H9 (cell line): ENCODE measurements around the gene TIMM8B. TPM values are rescaled to one million over a fixed set of nuclear protein-coding genes. Genes with fewer than 3 reads are reported as not detected.

ENCODE experiments used
- DNase-seq: peaks from one replicate; pipeline ENCODE4 v3.0.0-alpha.2; 2017
- H2AFZ ChIP-seq: one replicate; pipeline ENCODE4 v1.6.1; 2013; ENCODE audit warnings: mild to moderate bottlenecking, low read length, control low read depth, moderate library complexity
- H2AK5ac ChIP-seq: 2 replicates; pipeline ENCODE4 v1.6.1; 2013; ENCODE audit warnings: low read length, control low read depth, mixed read lengths; ENCODE audit not compliant: insufficient read length
- H2BK120ac ChIP-seq: one replicate; pipeline ENCODE4 v1.6.1; 2013; ENCODE audit warnings: low read depth, mild to moderate bottlenecking, low read length, control low read depth, inconsistent platforms; ENCODE audit not compliant: poor library complexity, severe bottlenecking
- H2BK12ac ChIP-seq: 2 replicates; pipeline ENCODE4 v1.6.1; 2013; ENCODE audit warnings: low read length, control low read depth, mixed read lengths, low read depth; ENCODE audit not compliant: insufficient read length
- H2BK15ac ChIP-seq: 2 replicates; pipeline ENCODE4 v1.6.1; 2013; ENCODE audit warnings: low read depth, low read length, control low read depth
- H2BK20ac ChIP-seq: one replicate; pipeline ENCODE4 v1.6.1; 2013; ENCODE audit warnings: low read depth, mild to moderate bottlenecking, low read length, control low read depth, inconsistent platforms; ENCODE audit not compliant: poor library complexity, severe bottlenecking
- H2BK5ac ChIP-seq: 2 replicates; pipeline ENCODE4 v1.6.1; 2013; ENCODE audit warnings: low read length, control low read depth, mixed read lengths; ENCODE audit not compliant: insufficient read length
- H3K14ac ChIP-seq: 2 replicates; pipeline ENCODE4 v1.6.1; 2013; ENCODE audit warnings: low read length, control low read depth; ENCODE audit not compliant: insufficient read depth
- H3K18ac ChIP-seq: 2 replicates; pipeline ENCODE4 v1.6.1; 2013; ENCODE audit warnings: low read depth, mild to moderate bottlenecking, mixed read lengths, low read length, control low read depth; ENCODE audit not compliant: insufficient read length
- H3K23ac ChIP-seq: 2 replicates; pipeline ENCODE4 v1.6.1; 2013; ENCODE audit warnings: low read length, control low read depth, mixed read lengths, low read depth; ENCODE audit not compliant: insufficient read length
- H3K23me2 ChIP-seq: 2 replicates; pipeline ENCODE4 v1.6.1; 2013; ENCODE audit warnings: low read depth, mild to moderate bottlenecking, mixed read lengths, low read length, control low read depth; ENCODE audit not compliant: insufficient read length, poor library complexity, severe bottlenecking
- H3K27ac ChIP-seq: 2 replicates; pipeline ENCODE4 v1.5.1; 2013; ENCODE audit warnings: low read length, control low read depth, mixed read lengths, low read depth; ENCODE audit not compliant: insufficient read length
- H3K27me3 ChIP-seq: 2 replicates; pipeline ENCODE4 v1.6.1; 2013; ENCODE audit warnings: low read length, control low read depth, inconsistent platforms; ENCODE audit not compliant: insufficient read depth
- H3K4ac ChIP-seq: 2 replicates; pipeline ENCODE4 v1.6.1; 2013; ENCODE audit warnings: low read depth, mild to moderate bottlenecking, control low read depth, inconsistent platforms, low read length, moderate library complexity
- H3K4me1 ChIP-seq: 2 replicates; pipeline ENCODE4 v1.6.1; 2013; ENCODE audit warnings: low read length, control low read depth, inconsistent platforms; ENCODE audit not compliant: insufficient read depth
- H3K4me2 ChIP-seq: 2 replicates; pipeline ENCODE4 v1.6.1; 2013; ENCODE audit warnings: low read length, control low read depth, mixed read lengths; ENCODE audit not compliant: insufficient read length, insufficient read depth
- H3K56ac ChIP-seq: 2 replicates; pipeline ENCODE4 v1.6.1; 2013; ENCODE audit warnings: low read depth, mild to moderate bottlenecking, mixed read lengths, low read length, control low read depth; ENCODE audit not compliant: insufficient read length
- H3K79me1 ChIP-seq: 2 replicates; pipeline ENCODE4 v1.6.1; 2013; ENCODE audit warnings: low read depth, mild to moderate bottlenecking, moderate library complexity, low read length, control low read depth, inconsistent platforms; ENCODE audit not compliant: insufficient read depth, poor library complexity, severe bottlenecking
- H3K79me2 ChIP-seq: 2 replicates; pipeline ENCODE4 v1.6.1; 2013; ENCODE audit warnings: low read length, control low read depth, inconsistent platforms; ENCODE audit not compliant: insufficient read depth
- H3K9ac ChIP-seq: 2 replicates; pipeline ENCODE4 v1.6.1; 2013; ENCODE audit warnings: low read length, control low read depth, mixed read lengths; ENCODE audit not compliant: insufficient read length; ENCODE audit errors: extremely low read depth
- H3K9me3 ChIP-seq: one replicate; pipeline ENCODE4 v1.6.1; 2013; ENCODE audit warnings: low read depth, low read length, inconsistent platforms; ENCODE audit not compliant: control insufficient read depth
- H3T11ph ChIP-seq: one replicate; pipeline ENCODE4 v1.6.1; 2013; ENCODE audit warnings: mild to moderate bottlenecking, low read length, control low read depth, inconsistent platforms
- H4K20me1 ChIP-seq: one replicate; pipeline ENCODE4 v1.6.1; 2013; ENCODE audit not compliant: control insufficient read depth, insufficient read length, insufficient read depth
- H4K5ac ChIP-seq: 2 replicates; pipeline ENCODE4 v1.6.1; 2013; ENCODE audit warnings: low read depth, mild to moderate bottlenecking, mixed read lengths, low read length, control low read depth; ENCODE audit not compliant: insufficient read length
- H4K8ac ChIP-seq: replicated peaks from 2 replicates; pipeline ENCODE4 v1.6.1; 2013; ENCODE audit warnings: low read length, control low read depth, mixed read lengths, low read depth; ENCODE audit not compliant: insufficient read length
- H4K91ac ChIP-seq: 2 replicates; pipeline ENCODE4 v1.6.1; 2013; ENCODE audit warnings: low read depth, mild to moderate bottlenecking, moderate library complexity, mixed read lengths, low read length, control low read depth; ENCODE audit not compliant: insufficient read length
- H3K27ac Mint-ChIP-seq, 3 experiments: 2 replicates in 2 of 3; 3 replicates in 1 of 3; pipeline ENCODE4 v1.8.0; 2020 to 2021; ENCODE audit warnings: mixed read lengths in 3 of 3, mild to moderate bottlenecking in 1 of 3, moderate library complexity in 1 of 3
- H3K27me3 Mint-ChIP-seq: 2 replicates; pipeline ENCODE4 v1.8.0; 2021; ENCODE audit warnings: low read depth, mild to moderate bottlenecking, moderate library complexity, mixed read lengths
- H3K36me3 Mint-ChIP-seq, 3 experiments: 2 replicates in 2 of 3; 3 replicates in 1 of 3; pipeline ENCODE4 v1.8.0; 2020 to 2021; ENCODE audit warnings: low read depth in 3 of 3, mixed read lengths in 3 of 3; ENCODE audit not compliant: insufficient read depth in 1 of 3
- H3K4me1 Mint-ChIP-seq, 2 experiments: 2 replicates each; pipeline ENCODE4 v1.8.0; 2020; ENCODE audit warnings: mixed read lengths in 2 of 2
- H3K4me3 Mint-ChIP-seq, 2 experiments: 2 replicates in 1 of 2; 3 replicates in 1 of 2; pipeline ENCODE4 v1.8.0; 2020 to 2021; ENCODE audit warnings: mild to moderate bottlenecking in 2 of 2, mixed read lengths in 2 of 2, moderate library complexity in 1 of 2
- H3K9me3 Mint-ChIP-seq, 2 experiments: 2 replicates in 1 of 2; 3 replicates in 1 of 2; pipeline ENCODE4 v1.8.0; 2020; ENCODE audit warnings: mild to moderate bottlenecking in 2 of 2, mixed read lengths in 2 of 2, moderate library complexity in 1 of 2
- WGBS: extraction: QIAGEN DNeasy Blood & Tissue Kit; methylation state at CpG from one replicate; pipeline ENCODE4 v1.1.7; 2013; ENCODE audit warnings: missing lambda C conversion rate, low lambda C conversion rate, mixed read lengths; ENCODE audit not compliant: insufficient read length; ENCODE audit errors: extremely low coverage; 5-methylcytosine and 5-hydroxymethylcytosine counted together
- total RNA-seq: library from RNA; stranded (reverse); gene quantifications from 2 replicates; pipeline ENCODE4 v1.2.1, GENCODE V29; 2021
- TF ChIP-seq, protein P1 (sequence below): fragments of 200-600 bp; sonication (generic); conservative IDR thresholded peaks from 3 replicates; pipeline ENCODE4 v1.8.0; 2021; ENCODE audit warnings: antibody characterized with exemption, mild to moderate bottlenecking

TIMM8B gene
- total RNA-seq, 1 experiment from 2014 or later: 84.4 TPM

DNA sequence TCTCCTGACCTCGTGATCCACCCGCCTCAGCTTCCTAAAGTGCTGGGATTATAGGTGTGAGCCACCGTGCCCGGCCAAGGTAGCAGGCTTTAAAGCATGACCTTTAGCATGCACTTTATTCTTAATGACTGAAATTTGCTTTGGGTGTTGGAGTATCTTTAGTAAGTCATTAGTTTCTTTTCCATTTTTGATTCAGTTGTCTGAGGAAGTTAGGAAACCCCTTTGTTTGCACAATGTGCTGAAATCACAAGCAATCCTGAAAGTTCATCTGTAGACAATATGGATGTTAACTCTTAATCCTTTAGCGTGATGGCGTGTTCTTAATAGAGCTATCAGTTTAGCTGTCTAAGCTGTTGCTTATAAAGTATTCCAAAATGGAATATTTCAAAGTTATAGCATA lies 16.9 kb upstream of the TIMM8B start:
- Histone ChIP-seq H3K4me1 (no peaks in the 10 kb centered on the region), H2BK120ac (no peak overlapping the region), H2AFZ (no peak overlapping the region), H4K5ac (no peak overlapping the region), H3K27ac (no peak overlapping the region), H3K9ac (no peak overlapping the region), H2BK5ac (no peak overlapping the region), H3K4me2 (no peak overlapping the region), H3K14ac (no peak overlapping the region), H3K9me3 (no peaks in the 10 kb centered on the region), H3K18ac (no peak overlapping the region), H3K27me3 (no peaks in the 10 kb centered on the region), H4K8ac (no peak overlapping the region), H4K20me1 (no peaks in the 10 kb centered on the region), H2BK15ac (no peak overlapping the region), H2BK12ac (no peak overlapping the region), H2BK20ac (no peak overlapping the region), H3K79me2 (no peaks in the 10 kb centered on the region), H3K56ac (no peak overlapping the region), H2AK5ac (no peak overlapping the region), H3T11ph (no peak overlapping the region), H3K23me2 (no peaks in the 10 kb centered on the region), H3K23ac (no peak overlapping the region), H3K79me1 (no peaks in the 10 kb centered on the region), H4K91ac (no peak overlapping the region), H3K4ac (no peak overlapping the region)
- TF ChIP-seq, protein P1, sequence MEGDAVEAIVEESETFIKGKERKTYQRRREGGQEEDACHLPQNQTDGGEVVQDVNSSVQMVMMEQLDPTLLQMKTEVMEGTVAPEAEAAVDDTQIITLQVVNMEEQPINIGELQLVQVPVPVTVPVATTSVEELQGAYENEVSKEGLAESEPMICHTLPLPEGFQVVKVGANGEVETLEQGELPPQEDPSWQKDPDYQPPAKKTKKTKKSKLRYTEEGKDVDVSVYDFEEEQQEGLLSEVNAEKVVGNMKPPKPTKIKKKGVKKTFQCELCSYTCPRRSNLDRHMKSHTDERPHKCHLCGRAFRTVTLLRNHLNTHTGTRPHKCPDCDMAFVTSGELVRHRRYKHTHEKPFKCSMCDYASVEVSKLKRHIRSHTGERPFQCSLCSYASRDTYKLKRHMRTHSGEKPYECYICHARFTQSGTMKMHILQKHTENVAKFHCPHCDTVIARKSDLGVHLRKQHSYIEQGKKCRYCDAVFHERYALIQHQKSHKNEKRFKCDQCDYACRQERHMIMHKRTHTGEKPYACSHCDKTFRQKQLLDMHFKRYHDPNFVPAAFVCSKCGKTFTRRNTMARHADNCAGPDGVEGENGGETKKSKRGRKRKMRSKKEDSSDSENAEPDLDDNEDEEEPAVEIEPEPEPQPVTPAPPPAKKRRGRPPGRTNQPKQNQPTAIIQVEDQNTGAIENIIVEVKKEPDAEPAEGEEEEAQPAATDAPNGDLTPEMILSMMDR: no peak
- no peaks in the 10 kb centered on the region for H3K4me1 Mint-ChIP-seq
- no peak overlapping the region for H3K4me3 Mint-ChIP-seq
- no peak for DNase-seq
- no peaks in the 10 kb centered on the region for H3K27me3 Mint-ChIP-seq
- no peaks in the 10 kb centered on the region for H3K36me3 Mint-ChIP-seq
- no peak overlapping the region for H3K27ac Mint-ChIP-seq
- no CpG with 5 or more reads among the region's 6 CpGs for WGBS
- no peaks in the 10 kb centered on the region for H3K9me3 Mint-ChIP-seq
